Keratinocyte (primary cell): ENCODE data around the gene AVPR2. TPM values are rescaled to one million over a fixed set of nuclear protein-coding genes. Genes with fewer than 3 reads are reported as not detected.

Source experiments
- DNase-seq: peaks from one replicate; pipeline ENCODE4 v3.0.0-alpha.2; 2011; ENCODE audit warnings: low read depth, missing footprints, low spot score
- FAIRE-seq: peaks from 2 replicates; lab custom pipeline; 2011; peaks lifted over from hg19 to GRCh38; lab: Jason Lieb, UNC
- H2AFZ ChIP-seq: 2 replicates; pipeline ENCODE4 v1.6.0; 2012; ENCODE audit warnings: low read length, control low read depth, inconsistent platforms; ENCODE audit not compliant: control insufficient read depth
- H3K27ac ChIP-seq: 2 replicates; pipeline ENCODE4 v1.5.1; 2011; ENCODE audit warnings: low read length; ENCODE audit not compliant: control insufficient read depth, insufficient read depth
- H3K27me3 ChIP-seq: 3 replicates; pipeline ENCODE4 v1.6.0; 2011; ENCODE audit warnings: low read length; ENCODE audit not compliant: control insufficient read depth, insufficient read depth; ENCODE audit errors: extremely low read depth
- H3K36me3 ChIP-seq, 2 experiments: 2 replicates in 1 of 2; 3 replicates in 1 of 2; pipeline ENCODE4 v1.5.1; 2011; ENCODE audit warnings: low read length in 2 of 2, mild to moderate bottlenecking in 1 of 2; ENCODE audit not compliant: control insufficient read depth in 2 of 2, insufficient read depth in 2 of 2; ENCODE audit errors: extremely low read depth in 1 of 2
- H3K4me1 ChIP-seq: 3 replicates; pipeline ENCODE4 v1.5.1; 2011; ENCODE audit warnings: low read length; ENCODE audit not compliant: control insufficient read depth, insufficient read depth; ENCODE audit errors: extremely low read depth
- H3K4me2 ChIP-seq: 3 replicates; pipeline ENCODE4 v1.6.0; 2011; ENCODE audit warnings: low read depth, low read length; ENCODE audit not compliant: control insufficient read depth, insufficient read depth; ENCODE audit errors: extremely low read depth
- H3K4me3 ChIP-seq, 3 experiments: fragments of 200-600 bp in 1 of 3; sonication (generic) in 1 of 3; 2 replicates in 2 of 3; 3 replicates in 1 of 3; pipeline ENCODE4 v1.5.1; 2011 to 2016; ENCODE audit warnings: low read length in 3 of 3, mild to moderate bottlenecking in 3 of 3, control low read depth in 2 of 3, inconsistent platforms in 1 of 3, low read depth in 1 of 3, mixed read lengths in 1 of 3, mixed run types in 1 of 3, moderate library complexity in 1 of 3; ENCODE audit not compliant: control insufficient read depth in 2 of 3, insufficient read depth in 2 of 3; ENCODE audit errors: extremely low read depth in 1 of 3
- H3K79me2 ChIP-seq: 2 replicates; pipeline ENCODE4 v1.6.0; 2012; ENCODE audit warnings: low read length; ENCODE audit not compliant: control insufficient read depth, insufficient read depth
- H3K9ac ChIP-seq: 3 replicates; pipeline ENCODE4 v1.6.0; 2011; ENCODE audit warnings: low read length; ENCODE audit not compliant: control insufficient read depth, insufficient read depth; ENCODE audit errors: extremely low read depth
- H3K9me1 ChIP-seq: 3 replicates; pipeline ENCODE4 v1.6.0; 2011; ENCODE audit warnings: low read length; ENCODE audit not compliant: control insufficient read depth, insufficient read depth; ENCODE audit errors: extremely low read depth
- H3K9me3 ChIP-seq: 2 replicates; pipeline ENCODE4 v1.5.1; 2012; ENCODE audit warnings: low read depth, low read length; ENCODE audit not compliant: control insufficient read depth
- H4K20me1 ChIP-seq: 3 replicates; pipeline ENCODE4 v1.6.0; 2011; ENCODE audit warnings: low read length; ENCODE audit not compliant: control insufficient read depth, insufficient read depth; ENCODE audit errors: extremely low read depth
- CTCF ChIP-seq, 3 experiments: IDR thresholded peaks in 1 of 3; conservative IDR thresholded peaks in 1 of 3; optimal IDR thresholded peaks in 1 of 3; 2 replicates in 2 of 3; 3 replicates in 1 of 3; pipeline versions ENCODE3 to v1.5.1; 2011; ENCODE audit warnings: low read length in 3 of 3, mild to moderate bottlenecking in 3 of 3, moderate library complexity in 2 of 3, control low read depth in 1 of 3, inconsistent platforms in 1 of 3; ENCODE audit not compliant: insufficient read depth in 2 of 3; ENCODE audit errors: extremely low read depth in 1 of 3
- EZH2 ChIP-seq: IDR thresholded peaks from one replicate; pipeline ENCODE4 v1.6.1; 2012; ENCODE audit warnings: inconsistent platforms, mild to moderate bottlenecking, low read length, moderate library complexity
- dilution Hi-C: fragments of 300-500 bp; cut with MboI; formaldehyde crosslinking; loops from one replicate; pipeline ENCODE4 v1.7.0; 2020; ENCODE audit warnings: low sequenced_read_pairs; ENCODE audit not compliant: extremely low pct_ligation_motif_present
- polyA plus RNA-seq, 5 experiments: library from polyadenylated mRNA; depleted of rRNA in 3 of 5; stranded (reverse) in 3 of 5; stranded (forward) in 1 of 5; unstranded in 1 of 5; fragments of >200 nt; gene quantifications; 1 replicate in 1 of 5; 2 replicates in 3 of 5; 3 replicates in 1 of 5; pipeline versions ENCODE4 v1.2.1 to v1.2.3, GENCODE V29; 2011 to 2012; ENCODE audit warnings: missing spikeins in 2 of 5, low read depth in 1 of 5, low replicate concordance in 1 of 5

The AVPR2 gene
- polyA plus RNA-seq, 1 donor (not counting 4 experiments of a cell fraction or from before 2014, with no cell fraction given), result not detected

- TF ChIP-seq CTCF (optimal IDR thresholded peaks at IDR 0.05 in 1 of 3, IDR thresholded peaks at IDR 0.05 in 1 of 3, conservative IDR thresholded peaks at IDR 0.05 in 1 of 3; ENCODE audit: extremely low read depth in 1 of 3, insufficient read depth in 2 of 3, low read length in 3 of 3) (no peak), EZH2 (no peak)
- H3K79me2 ChIP-seq, result no peaks in the 10 kb centered on the region
- H3K4me1 ChIP-seq, result peaks cover 16% of the 10 kb centered on the region
- H2AFZ ChIP-seq, result no peak overlapping the region
- H3K4me3 ChIP-seq, result no peak overlapping the region
- no peak for FAIRE-seq
- dilution Hi-C loops, result no loop called here
- no peak for DNase-seq
- no peaks in the 10 kb centered on the region for H4K20me1 ChIP-seq
- H3K9me1 ChIP-seq, result no peaks in the 10 kb centered on the region
- no peaks in the 10 kb centered on the region for H3K36me3 ChIP-seq
- no peak overlapping the region for H3K27ac ChIP-seq
- H3K9ac ChIP-seq, result no peak overlapping the region
- no peak overlapping the region for H3K4me2 ChIP-seq
- no peaks in the 10 kb centered on the region for H3K27me3 ChIP-seq
- no peaks in the 10 kb centered on the region for H3K9me3 ChIP-seq
Measured at GRCh38 chrX:153917869-153918268, 13.4 kb downstream of the AVPR2 start.

- no peak for FAIRE-seq
- H3K27ac ChIP-seq, result no peak overlapping the region
- no peaks in the 10 kb centered on the region for H4K20me1 ChIP-seq
- H3K79me2 ChIP-seq, result no peaks in the 10 kb centered on the region
- no peak overlapping the region for H2AFZ ChIP-seq
- no peak overlapping the region for H3K9ac ChIP-seq
- H3K4me3 ChIP-seq, result no peak overlapping the region
- no peaks in the 10 kb centered on the region for H3K9me3 ChIP-seq
- no peak for DNase-seq
- no peaks in the 10 kb centered on the region for H3K36me3 ChIP-seq
- TF ChIP-seq CTCF (optimal IDR thresholded peaks at IDR 0.05 in 1 of 3, IDR thresholded peaks at IDR 0.05 in 1 of 3, conservative IDR thresholded peaks at IDR 0.05 in 1 of 3; ENCODE audit: extremely low read depth in 1 of 3, insufficient read depth in 2 of 3, low read length in 3 of 3), result no peak
- TF ChIP-seq EZH2, result no peak
- dilution Hi-C loops, result no loop called here
- H3K9me1 ChIP-seq, result no peaks in the 10 kb centered on the region
- H3K4me2 ChIP-seq, result no peak overlapping the region
- H3K4me1 ChIP-seq, result peaks cover 16% of the 10 kb centered on the region
- no peaks in the 10 kb centered on the region for H3K27me3 ChIP-seq
Measured at GRCh38 chrX:153919281-153919680, 14.8 kb downstream of the AVPR2 start.
